ENCODE results near the gene MYCBP. TPM values are rescaled to one million over a fixed set of nuclear protein-coding genes. Genes with fewer than 3 reads are reported as not detected.

MYCBP gene
- total and polyA plus RNA-seq, 2 of the 13 experiments (the other 11 are each of a cell fraction or from before 2014, with no cell fraction given): 11.4 to 30.4 TPM

- TF ChIP-seq ZFP36L1 (CRISPR knock-in tag; IDR thresholded peaks at IDR 0.05): 0 out of 2 replicates have a peak, but pooled peaks have one; percentile 19
- TF ChIP-seq ZSCAN31 (CRISPR knock-in tag; IDR thresholded peaks at IDR 0.05; ENCODE audit: low read depth): peak; percentile 28; the same call in 1 of the 2 replicates
- no peak for TF ChIP-seq GLMP (CRISPR knock-in tag; IDR thresholded peaks at IDR 0.05; ENCODE audit: borderline replicate concordance)
- TF ChIP-seq PREB (CRISPR knock-in tag; IDR thresholded peaks at IDR 0.05): no peak
- no peak for TF ChIP-seq CSRNP2 (CRISPR knock-in tag; conservative IDR thresholded peaks at IDR 0.05; ENCODE audit: low read depth)
- no peak for TF ChIP-seq PHF5A (CRISPR knock-in tag; IDR thresholded peaks at IDR 0.05; ENCODE audit: low read depth, unreplicated experiment)
- no peak for TF ChIP-seq EZH2 (conservative IDR thresholded peaks at IDR 0.05; ENCODE audit: low read depth, low read length)
- no peak for TF ChIP-seq ZNF530 (CRISPR knock-in tag; IDR thresholded peaks at IDR 0.05; ENCODE audit: low read depth)
- TF ChIP-seq SP140L (CRISPR knock-in tag; IDR thresholded peaks at IDR 0.05; ENCODE audit: borderline replicate concordance): 0 out of 2 replicates have a peak, but pooled peaks have one; percentile 28
- TF ChIP-seq SRSF1 (optimal IDR thresholded peaks at IDR 0.05; ENCODE audit: low read depth, low read length): no peak
- TF ChIP-seq ZNF333 (CRISPR knock-in tag; IDR thresholded peaks at IDR 0.05; ENCODE audit: borderline replicate concordance): no peak
- 0 out of 2 replicates have a peak, but pooled peaks have one; percentile 43 for TF ChIP-seq ZBTB43 (CRISPR knock-in tag; conservative IDR thresholded peaks at IDR 0.05)
- no peak for TF ChIP-seq SRSF9 (IDR thresholded peaks at IDR 0.05; ENCODE audit: borderline replicate concordance, insufficient read depth, low read depth, low read length, poor library complexity, severe bottlenecking)
- TF ChIP-seq TFAP4 (IDR thresholded peaks at IDR 0.05; ENCODE audit: borderline replicate concordance, low read depth): peak; percentile 91
- peak; percentile 55 for TF ChIP-seq JARID2 (CRISPR knock-in tag; IDR thresholded peaks at IDR 0.05; ENCODE audit: insufficient replicate concordance)
- no peak for TF ChIP-seq FOXA3 (CRISPR knock-in tag; IDR thresholded peaks at IDR 0.05)
- TF ChIP-seq RORA (CRISPR knock-in tag; IDR thresholded peaks at IDR 0.05): no peak
- TF ChIP-seq NR2F2 (IDR thresholded peaks at IDR 0.05; ENCODE audit: borderline replicate concordance, low read depth): no peak
- no peak for TF ChIP-seq MYNN (CRISPR knock-in tag; IDR thresholded peaks at IDR 0.05; ENCODE audit: low read depth)
- TF ChIP-seq ZNF552 (CRISPR knock-in tag; IDR thresholded peaks at IDR 0.05; ENCODE audit: borderline replicate concordance): 0 out of 2 replicates have a peak, but pooled peaks have one; percentile 12
- TF ChIP-seq NR2F6 (IDR thresholded peaks at IDR 0.05): no peak
- peak; percentile 32; the same call in 1 of the 2 replicates for TF ChIP-seq NR2F6 (CRISPR knock-in tag; IDR thresholded peaks at IDR 0.05)
These were observed 13.3 kb downstream of the MYCBP start, which contains the start of gene RRAGC (continued) for GRCh38 chr1:38859561-38860453.

Measured in HepG2 (cell line).